GM12878 (cell line): ENCODE measurements around the gene SFXN5. TPM values are rescaled to one million over a fixed set of nuclear protein-coding genes. Genes with fewer than 3 reads are reported as not detected.

Experiments
- ATAC-seq: fragments of 200-7000 bp; cut with Tn5 transposase; 3 replicates; pipeline ENCODE4 v1.9.1; 2020; ENCODE audit warnings: mild to moderate bottlenecking, moderate library complexity
- BruUV-seq: library from RNA; stranded (reverse); fragments of 400-500 nt; replicated peaks from 2 replicates; lab custom pipeline; 2021; lab: Mats Ljungman, UMichigan
- CTCF ChIA-PET: fragments of 300-600 bp; sonication (Branson Sonifier 250); formaldehyde crosslinking; extraction: SDS; loops from one replicate; lab custom pipeline; 2021; ENCODE audit warnings: inconsistent platforms; lab: Yijun Ruan, JAX
- POLR2A ChIA-PET: fragments of 350-600 bp; formaldehyde crosslinking; extraction: SDS; loops from one replicate; lab custom pipeline; 2021; ENCODE audit warnings: inconsistent platforms; lab: Charles Lee
- RAD21 ChIA-PET: fragments of 300-600 bp; sonication (Branson Sonifier 250); formaldehyde crosslinking; loops from one replicate; lab custom pipeline; 2023; ENCODE audit warnings: antibody characterized with exemption; ENCODE audit not compliant: unreplicated experiment; lab: Charles Lee
- SMC1A ChIA-PET: fragments of 300-600 bp; sonication (Branson Sonifier 250); formaldehyde crosslinking; loops from one replicate; lab custom pipeline; 2023; ENCODE audit not compliant: unreplicated experiment, uncharacterized antibody; lab: Charles Lee
- DNase-seq: peaks from one replicate; pipeline ENCODE4 v3.0.0-alpha.2; 2011; ENCODE audit warnings: low read depth, low spot score
- FAIRE-seq: peaks from 3 replicates; lab custom pipeline; 2011; peaks lifted over from hg19 to GRCh38; lab: Jason Lieb, UNC
- H2AFZ ChIP-seq: 2 replicates; pipeline ENCODE4 v1.6.0; 2011; ENCODE audit warnings: low read depth, low read length, control low read depth; ENCODE audit not compliant: control insufficient read depth
- H3K27ac ChIP-seq: 2 replicates; pipeline ENCODE4 v1.5.1; 2011; ENCODE audit warnings: control low read depth; ENCODE audit not compliant: control insufficient read depth, insufficient read depth
- H3K27me3 ChIP-seq, 2 experiments: replicated peaks in 1 of 2; 2 replicates each; pipeline versions ENCODE4 v1.6.0 to v1.6.1; 2011; ENCODE audit warnings: low read length in 1 of 2; ENCODE audit not compliant: control insufficient read depth in 2 of 2, insufficient read depth in 2 of 2
- H3K36me3 ChIP-seq, 2 experiments: 2 replicates each; pipeline ENCODE4 v1.5.1; 2011; ENCODE audit warnings: low read length in 1 of 2; ENCODE audit not compliant: control insufficient read depth in 2 of 2, insufficient read depth in 2 of 2
- H3K4me1 ChIP-seq: 2 replicates; pipeline ENCODE4 v1.6.1; 2011; ENCODE audit warnings: mild to moderate bottlenecking, low read length, moderate library complexity, mixed read lengths; ENCODE audit not compliant: control insufficient read depth, insufficient read depth
- H3K4me2 ChIP-seq: 2 replicates; pipeline ENCODE4 v1.6.0; 2011; ENCODE audit warnings: control low read depth; ENCODE audit not compliant: control insufficient read depth, insufficient read depth
- H3K4me3 ChIP-seq: fragments of 200-600 bp; sonication (generic); 2 replicates; pipeline ENCODE4 v1.5.1; 2016
- H3K79me2 ChIP-seq: 2 replicates; pipeline ENCODE4 v1.6.0; 2011; ENCODE audit warnings: low read length; ENCODE audit not compliant: control insufficient read depth, insufficient read depth
- H3K9ac ChIP-seq: 2 replicates; pipeline ENCODE4 v1.8.0; 2011; ENCODE audit warnings: low read length, control low read depth, mixed read lengths; ENCODE audit not compliant: control insufficient read depth, insufficient read depth
- H3K9me3 ChIP-seq: replicated peaks from 3 replicates; pipeline ENCODE4 v1.5.1; 2011; ENCODE audit warnings: mild to moderate bottlenecking, low read length; ENCODE audit not compliant: control insufficient read depth, insufficient read depth
- H4K20me1 ChIP-seq: 2 replicates; pipeline ENCODE4 v1.6.0; 2011; ENCODE audit not compliant: control insufficient read depth, insufficient read depth
- BCLAF1 ChIP-seq: fragments of 450-650 bp; IDR thresholded peaks from 2 replicates; pipeline ENCODE4 v1.6.1; 2017; ENCODE audit warnings: antibody characterized with exemption, mild to moderate bottlenecking, moderate library complexity
- WGBS: methylation state at CpG from one replicate; pipeline ENCODE4 v1.1.6; 2016; ENCODE audit warnings: low lambda C conversion rate; ENCODE audit not compliant: insufficient replicate concordance, insufficient coverage; ENCODE audit errors: missing lambda C conversion rate; 5-methylcytosine and 5-hydroxymethylcytosine counted together
- in situ Hi-C: fragments of 300-500 bp; cut with MboI; formaldehyde crosslinking; loops from 9 replicates; pipeline ENCODE4 v1.14.3; 2018; ENCODE audit warnings: mixed read lengths
- intact Hi-C: fragments of 100-400 bp; cut with micrococcal nuclease; formaldehyde crosslinking; loops from one replicate; pipeline ENCODE4 v1.14.2; 2022; ENCODE audit not compliant: unreplicated experiment
- polyA plus RNA-seq, 11 experiments: library from polyadenylated mRNA; depleted of rRNA in 4 of 11; unstranded in 6 of 11; stranded (reverse) in 5 of 11; fragments of >200 nt; fragmentation: Nextera tagmentation in 4 of 11; fragmentation: Illumina TruSeq in 1 of 11; extraction: Ambion mirVana in 4 of 11; extraction: Trizol in 1 of 11; gene quantifications; 1 replicate in 1 of 11; 2 replicates in 10 of 11; pipeline versions ENCODE4 v1.2.1 to v1.2.3, GENCODE V29; 2011 to 2016; ENCODE audit warnings: inconsistent platforms in 2 of 11, missing spikeins in 2 of 11, low read depth in 1 of 11
- total RNA-seq, 4 experiments: library from RNA; depleted of rRNA in 3 of 4; stranded (reverse); fragments of >200 nt in 3 of 4; fragmentation: Illumina TruSeq in 1 of 4; extraction: Trizol in 1 of 4; gene quantifications; 2 replicates each; pipeline versions ENCODE4 v1.2.1 to v1.2.3, GENCODE V29; 2013 to 2021

The SFXN5 gene
- total and polyA plus RNA-seq, 10 of the 15 experiments (the other 5 are each of a cell fraction or from before 2014, with no cell fraction given) = 3.3 to 15.9 (median 11.2) TPM

- ChIA-PET POLR2A (interaction anchor here (0.6 to 1.6 kb wide), 3 partner anchors 10 to 53 kb away, joined by 3 to 5 read pairs (median 3); partner anchors contain the start of gene EMX1), RAD21 (interaction anchor here (1.4 to 4.6 kb wide), 3 partner anchors 10 to 48 kb away, joined by 3 to 30 read pairs (median 5); partner anchors contain the start of gene EMX1)
- TF ChIP-seq BCLAF1 = no peak
- TF ChIP-seq, all 136 proteins: peak for 0
- Histone ChIP-seq H3K9ac (no peak overlapping the region), H3K27me3 (peaks cover 7 to 22% of the 10 kb centered on the region in 2 experiments), H3K9me3 (no peaks in the 10 kb centered on the region), H3K4me2 (no peak overlapping the region), H3K4me3 (no peak overlapping the region), H2AFZ (no peak overlapping the region), H3K4me1 (no peaks in the 10 kb centered on the region), H3K27ac (no peak overlapping the region), H3K79me2 (no peaks in the 10 kb centered on the region), H3K36me3 (no peaks in the 10 kb centered on the region), H4K20me1 (no peaks in the 10 kb centered on the region; the same call in 1 of the 2 replicates)
- no TSS peak for BruUV-seq
- in situ Hi-C loops (no loop called here), intact Hi-C loops (no loop called here)
- CTCF ChIA-PET = interaction anchor here (1.2 to 9.4 kb wide), 6 partner anchors 8 to 64 kb away, joined by 3 to 105 read pairs (median 5); no protein-coding TSS in a partner anchor
- 26% methylated on average over 6 of the region's 6 CpGs for WGBS
- DNase-seq (no peak), FAIRE-seq (no peak), ATAC-seq (no peak)
- SMC1A ChIA-PET = interaction anchor here (0.6 to 3.8 kb wide), 9 partner anchors 8 to 48 kb away, joined by 3 to 23 read pairs (median 7); partner anchors contain the start of gene EMX1
Observed at GRCh38 chr2:72926811-72927465, 144.6 kb downstream of the SFXN5 start.
